IMR-90 (cell line): ENCODE measurements around the gene UBE2J1.

Experiments used
- BHLHE40 ChIP-seq: fragments of 150-350 bp; IDR thresholded peaks from 2 replicates; pipeline ENCODE4 v1.6.1; 2016; ENCODE audit warnings: mild to moderate bottlenecking, low read depth, low read length
- CEBPB ChIP-seq: IDR thresholded peaks from 2 replicates; pipeline ENCODE4 v1.6.1; 2012; ENCODE audit warnings: low read depth, low read length, improper control_type of control experiment
- CHD1 ChIP-seq: IDR thresholded peaks from 2 replicates; pipeline ENCODE4 v1.6.1; 2012; ENCODE audit warnings: low read depth, low read length, improper control_type of control experiment
- CTCF ChIP-seq: conservative IDR thresholded peaks from 2 replicates; pipeline ENCODE4 v1.5.1; 2012; ENCODE audit warnings: mild to moderate bottlenecking, low read depth, low read length, improper control_type of control experiment
- ELK1 ChIP-seq: fragments of 150-350 bp; IDR thresholded peaks from 2 replicates; pipeline ENCODE4 v1.6.1; 2016; ENCODE audit warnings: low read depth, mild to moderate bottlenecking, low read length, moderate library complexity, borderline replicate concordance
- FOS ChIP-seq: fragments of 150-350 bp; IDR thresholded peaks from 2 replicates; pipeline ENCODE4 v1.6.1; 2016; ENCODE audit warnings: low read depth, low read length
- MAFK ChIP-seq: IDR thresholded peaks from 2 replicates; pipeline ENCODE4 v1.6.1; 2012; ENCODE audit warnings: low read depth, low read length, improper control_type of control experiment
- MXI1 ChIP-seq: IDR thresholded peaks from 2 replicates; pipeline ENCODE4 v1.6.1; 2012; ENCODE audit warnings: low read depth, mild to moderate bottlenecking, low read length, moderate library complexity, borderline replicate concordance
- POLR2A ChIP-seq: IDR thresholded peaks from 2 replicates; pipeline ENCODE4 v1.6.1; 2012; ENCODE audit warnings: mild to moderate bottlenecking, low read depth, low read length
- RAD21 ChIP-seq: IDR thresholded peaks from 2 replicates; pipeline ENCODE4 v1.6.1; 2012; ENCODE audit warnings: low read length, improper control_type of control experiment
- RCOR1 ChIP-seq: IDR thresholded peaks from 2 replicates; pipeline ENCODE4 v1.6.1; 2012; ENCODE audit warnings: mild to moderate bottlenecking, low read length, improper control_type of control experiment; ENCODE audit not compliant: insufficient replicate concordance
- RFX5 ChIP-seq: IDR thresholded peaks from 2 replicates; pipeline ENCODE4 v1.8.0; 2012; ENCODE audit warnings: low read depth, mild to moderate bottlenecking, low read length, moderate library complexity
- SMC3 ChIP-seq: fragments of 150-350 bp; IDR thresholded peaks from 2 replicates; pipeline ENCODE4 v1.6.1; 2016; ENCODE audit warnings: low read depth, mild to moderate bottlenecking, antibody characterized with exemption, low read length, moderate library complexity
- USF2 ChIP-seq: fragments of 150-350 bp; IDR thresholded peaks from 2 replicates; pipeline ENCODE4 v1.6.1; 2017; ENCODE audit warnings: mild to moderate bottlenecking, antibody characterized with exemption, low read length, low read depth

- no peak for TF ChIP-seq CTCF
- no peak for TF ChIP-seq POLR2A
- TF ChIP-seq CHD1 = no peak
- TF ChIP-seq SMC3 = no peak
- TF ChIP-seq MXI1 = no peak
- no peak for TF ChIP-seq USF2
- no peak for TF ChIP-seq MAFK
- TF ChIP-seq FOS = no peak
- TF ChIP-seq RCOR1 = no peak
- no peak for TF ChIP-seq RFX5
- TF ChIP-seq ELK1 = no peak
- no peak for TF ChIP-seq BHLHE40
- TF ChIP-seq RAD21 = no peak
- no peak for TF ChIP-seq CEBPB
These were observed 23.5 kb downstream of the UBE2J1 start for GRCh38 chr6:89328976-89329375.
